Activated CD8-positive, alpha-beta memory T cell treated with anti-CD3 and anti-CD28 coated beads for 1 hour (primary cell): ENCODE results near the gene LEF1.

Source experiments
- DNase-seq, 2 donors: peaks; one replicate each; pipeline ENCODE4 v3.0.0-alpha.2; 2020; ENCODE audit warnings: low read depth in 1 of 2; ENCODE audit errors: extremely low read depth in 1 of 2

LEF1 gene

GRCh38 chr4:108168671-108169523 lies at the start of gene LEF1:
TSS of gene LEF1 (minus strand) at chr4:108168932. CDS start at chr4:108167767, 1,165 bp downstream.
- DNase-seq: peak in 1 of 2 donors; percentile 57

GRCh38 chr4:108216510-108216909 lies 47.8 kb upstream of the LEF1 start:
- no peak for DNase-seq

- no peak for DNase-seq
These were observed 46.3 kb upstream of the LEF1 start for GRCh38 chr4:108215055-108215454.

GRCh38 chr4:108213723-108214122 lies 45.0 kb upstream of the LEF1 start:
- DNase-seq: no peak

- DNase-seq: no peak
These were observed 44.6 kb upstream of the LEF1 start for GRCh38 chr4:108213308-108213707.

GRCh38 chr4:108210989-108211835 lies 42.5 kb upstream of the LEF1 start:
- DNase-seq: no peak

- no peak for DNase-seq
These were observed 40.8 kb upstream of the LEF1 start for GRCh38 chr4:108209489-108209888.

GRCh38 chr4:108205859-108206258 lies 37.1 kb upstream of the LEF1 start:
- DNase-seq: no peak

GRCh38 chr4:108204518-108204917 lies 35.8 kb upstream of the LEF1 start:
- no peak for DNase-seq

- DNase-seq: no peak
These were observed 34.6 kb upstream of the LEF1 start for GRCh38 chr4:108203377-108203776.

GRCh38 chr4:108201774-108202173 lies 33.0 kb upstream of the LEF1 start:
- no peak for DNase-seq

- no peak for DNase-seq
These were observed 31.1 kb upstream of the LEF1 start for GRCh38 chr4:108199881-108200280.

GRCh38 chr4:108193886-108194672 lies 25.3 kb upstream of the LEF1 start:
- DNase-seq: no peak

GRCh38 chr4:108192935-108193334 lies 24.2 kb upstream of the LEF1 start:
- DNase-seq: no peak

GRCh38 chr4:108192056-108192455 lies 23.3 kb upstream of the LEF1 start:
- no peak for DNase-seq

GRCh38 chr4:108191269-108191914 lies 22.7 kb upstream of the LEF1 start:
- no peak for DNase-seq

- no peak for DNase-seq
These were observed 20.0 kb upstream of the LEF1 start for GRCh38 chr4:108188770-108189169.

- no peak for DNase-seq
These were observed 16.5 kb upstream of the LEF1 start for GRCh38 chr4:108185252-108185651.

- no peak for DNase-seq
These were observed 15.8 kb upstream of the LEF1 start for GRCh38 chr4:108184453-108185049.

GRCh38 chr4:108181704-108182103 lies 13.0 kb upstream of the LEF1 start:
- DNase-seq: no peak
